GM21447 (cell line): ENCODE results near the gene PRKD1.
"Not testable (repeated sequence)": the region's sequence is repeated elsewhere in the genome, so short reads cannot be mapped to it uniquely, and the experiment has no call there.

Source experiments
- ATAC-seq: cut with Tn5 transposase; IDR thresholded peaks from one replicate; pipeline ENCODE4 v1.9.1; 2021; ENCODE audit not compliant: unreplicated experiment

The PRKD1 gene

GRCh38 chr14:29802211-29802610 lies 125.4 kb downstream of the PRKD1 start:
- no peak for ATAC-seq

- ATAC-seq = no peak
Observed at GRCh38 chr14:29800961-29801360, 126.7 kb downstream of the PRKD1 start.

GRCh38 chr14:29799464-29800095 lies 128.1 kb downstream of the PRKD1 start:
- peak; percentile 72 for ATAC-seq

GRCh38 chr14:29798811-29799210 lies 128.8 kb downstream of the PRKD1 start:
- no peak for ATAC-seq

GRCh38 chr14:29798108-29798663 lies 129.5 kb downstream of the PRKD1 start:
- ATAC-seq = no peak

GRCh38 chr14:29796853-29797252 lies 130.8 kb downstream of the PRKD1 start:
- no peak for ATAC-seq

- no peak for ATAC-seq
Observed at GRCh38 chr14:29789475-29789874, 138.2 kb downstream of the PRKD1 start.

GRCh38 chr14:29788093-29788492 lies 139.6 kb downstream of the PRKD1 start:
- no peak for ATAC-seq

- no peak for ATAC-seq
Observed at GRCh38 chr14:29783556-29783955, 144.1 kb downstream of the PRKD1 start.

- ATAC-seq = no peak
Observed at GRCh38 chr14:29782041-29782440, 145.6 kb downstream of the PRKD1 start.

- ATAC-seq = not testable (repeated sequence)
Observed at GRCh38 chr14:29777142-29777541, 150.5 kb downstream of the PRKD1 start.

GRCh38 chr14:29773990-29774389 lies 153.7 kb downstream of the PRKD1 start:
- ATAC-seq = no peak

GRCh38 chr14:29763342-29763858 lies 164.2 kb downstream of the PRKD1 start:
- no peak for ATAC-seq

- ATAC-seq = peak; percentile 89
Observed at GRCh38 chr14:29759521-29760340, 167.9 kb downstream of the PRKD1 start.

- no peak for ATAC-seq
Observed at GRCh38 chr14:29757711-29758233, 169.9 kb downstream of the PRKD1 start.

- ATAC-seq = no peak
Observed at GRCh38 chr14:29757188-29757680, 170.4 kb downstream of the PRKD1 start.

GRCh38 chr14:29756019-29756385 lies 171.6 kb downstream of the PRKD1 start:
- ATAC-seq = no peak

GRCh38 chr14:29755311-29756018 lies 172.2 kb downstream of the PRKD1 start:
- ATAC-seq = no peak

GRCh38 chr14:29754134-29754533 lies 173.5 kb downstream of the PRKD1 start:
- no peak for ATAC-seq

- ATAC-seq = no peak
Observed at GRCh38 chr14:29752221-29752923, 175.3 kb downstream of the PRKD1 start.
